AG04449 (cell line): Measurements from ENCODE around the gene SCGB3A1.

ENCODE experiments used
- CTCF ChIA-PET: fragments of 350-600 bp; formaldehyde crosslinking; extraction: SDS; loops from one replicate; lab custom pipeline; 2021; ENCODE audit warnings: antibody characterized with exemption; lab: Yijun Ruan, JAX
- POLR2A ChIA-PET: fragments of 400-600, 350-600 bp; formaldehyde crosslinking; extraction: SDS; loops from one replicate; lab custom pipeline; 2020; ENCODE audit warnings: antibody characterized with exemption, inconsistent platforms; lab: Yijun Ruan, JAX
- DNase-seq: peaks from one replicate; pipeline ENCODE4 v3.0.0-alpha.2; 2010; ENCODE audit warnings: low read depth, low spot score
- H3K4me3 ChIP-seq: 2 replicates; pipeline ENCODE4 v1.5.1; 2011; ENCODE audit warnings: low read depth, mild to moderate bottlenecking, control low read depth, low read length
- CTCF ChIP-seq: IDR thresholded peaks from one replicate; pipeline ENCODE4 v1.5.1; 2011; ENCODE audit warnings: mild to moderate bottlenecking, moderate library complexity, low read length, control low read depth, inconsistent platforms; ENCODE audit not compliant: insufficient read depth; ENCODE audit errors: missing control alignments

SCGB3A1 gene

DNA sequence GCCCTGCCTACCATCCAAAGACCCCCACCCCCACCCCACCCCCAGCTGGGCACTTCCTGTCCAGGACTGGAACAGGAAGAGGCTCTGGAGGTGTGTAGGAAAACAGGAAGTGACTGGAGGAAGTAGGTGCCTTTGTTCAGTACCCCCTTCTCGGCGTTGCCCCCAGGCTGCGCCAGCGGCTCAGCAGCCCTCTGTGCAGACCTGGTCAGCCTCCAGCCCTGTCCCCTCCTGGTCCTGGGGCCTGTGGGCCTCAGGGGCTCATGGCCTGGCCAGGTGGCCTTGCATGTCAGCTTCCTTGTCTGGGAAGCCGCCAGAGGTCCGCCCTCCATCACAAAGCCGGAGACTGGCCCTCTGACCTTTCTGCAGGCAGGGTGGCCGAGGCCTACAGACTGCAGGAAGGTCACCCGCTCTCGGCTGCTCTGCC lies 32.1 kb upstream of the SCGB3A1 start:
- ChIA-PET POLR2A (no interaction called here), CTCF (no interaction called here)
- no peak for TF ChIP-seq CTCF
- DNase-seq = no peak
- no peak overlapping the region for H3K4me3 ChIP-seq

- CTCF ChIA-PET = no interaction called here
- POLR2A ChIA-PET = no interaction called here
- no peak overlapping the region for H3K4me3 ChIP-seq
- no peak for TF ChIP-seq CTCF
- no peak for DNase-seq
These were observed 31.6 kb upstream of the SCGB3A1 start for GRCh38 chr5:180622910-180623309.

DNA sequence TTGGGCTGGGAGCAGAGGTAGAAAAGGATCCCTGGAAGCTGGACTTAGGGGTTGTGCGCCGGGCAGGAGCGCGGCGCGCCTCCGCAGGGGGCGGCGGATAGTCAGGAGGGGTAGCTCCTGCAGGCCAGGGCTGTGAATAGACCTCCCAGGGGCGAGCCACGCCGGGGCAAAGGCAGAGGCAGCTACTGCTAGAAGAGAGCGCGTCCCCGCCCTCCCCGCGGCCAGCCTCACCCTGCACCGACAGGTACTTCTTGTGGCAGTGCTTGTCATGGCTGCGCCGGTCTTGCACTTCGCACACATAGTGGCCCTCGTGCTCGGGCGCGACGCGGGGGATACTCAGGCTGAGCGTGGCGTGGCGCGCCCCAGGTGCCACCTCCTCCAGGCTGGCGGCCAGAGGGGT lies 30.0 kb upstream of the SCGB3A1 start:
- ChIA-PET POLR2A (no interaction called here), CTCF (interaction anchor here (0.9 to 1.4 kb wide), 2 partner anchors 15 to 494 kb away, joined by 3 read pairs; no protein-coding TSS in a partner anchor)
- no peak for DNase-seq
- no peak overlapping the region for H3K4me3 ChIP-seq
- TF ChIP-seq CTCF = no peak

DNA sequence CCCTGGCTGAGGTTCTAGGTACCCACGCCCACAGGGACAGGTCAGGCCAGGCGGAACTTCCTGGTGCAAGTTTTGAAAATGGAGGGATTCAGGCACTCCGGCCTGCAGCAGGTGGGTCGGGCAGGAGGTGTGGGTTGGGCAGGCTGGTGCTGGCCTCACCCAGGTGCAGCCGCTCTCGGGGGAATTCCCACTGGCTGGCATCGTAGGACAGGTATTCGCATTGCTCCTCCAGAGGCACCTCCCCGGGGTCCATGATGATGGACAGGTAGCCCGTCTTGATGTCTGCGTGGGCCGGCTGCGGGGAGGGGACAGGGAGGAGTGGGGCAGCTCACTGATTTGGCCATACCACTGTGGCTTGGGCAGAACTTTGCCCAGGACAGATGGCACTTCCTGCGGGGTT lies 28.7 kb upstream of the SCGB3A1 start:
- no peak for DNase-seq
- CTCF ChIA-PET = interaction anchor here (1.4 kb wide), 1 partner anchor 9 kb away, joined by 4 read pairs; no protein-coding TSS in a partner anchor
- no peak overlapping the region for H3K4me3 ChIP-seq
- POLR2A ChIA-PET = no interaction called here
- no peak for TF ChIP-seq CTCF

GRCh38 chr5:180619563-180619915 lies 28.2 kb upstream of the SCGB3A1 start:
- no peak overlapping the region for H3K4me3 ChIP-seq
- no peak for TF ChIP-seq CTCF
- DNase-seq = no peak
- ChIA-PET CTCF (interaction anchor here (0.6 to 1.6 kb wide), 9 partner anchors 9 to 326 kb away, joined by 3 to 10 read pairs (median 4); no protein-coding TSS in a partner anchor), POLR2A (no interaction called here)

GRCh38 chr5:180618829-180619562 lies 27.7 kb upstream of the SCGB3A1 start:
- CTCF ChIA-PET = interaction anchor here (0.6 to 1.6 kb wide), 9 partner anchors 9 to 325 kb away, joined by 3 to 10 read pairs (median 4); no protein-coding TSS in a partner anchor
- peak; percentile 69 for TF ChIP-seq CTCF
- no peak for DNase-seq
- peak overlapping the region; percentile 49 for H3K4me3 ChIP-seq
- POLR2A ChIA-PET = no interaction called here
